Panc1 (cell line): ENCODE results near the gene RMC1.

Source experiments
- POLR2AphosphoS5 ChIP-seq: IDR thresholded peaks from 2 replicates; pipeline ENCODE4 v1.6.1; 2012; ENCODE audit warnings: mild to moderate bottlenecking, low read depth, low read length, moderate library complexity
- TF ChIP-seq, protein P1 (sequence below): fragments of 450-650 bp; IDR thresholded peaks from 2 replicates; pipeline ENCODE4 v1.5.1; 2017; ENCODE audit warnings: mild to moderate bottlenecking

DNA sequence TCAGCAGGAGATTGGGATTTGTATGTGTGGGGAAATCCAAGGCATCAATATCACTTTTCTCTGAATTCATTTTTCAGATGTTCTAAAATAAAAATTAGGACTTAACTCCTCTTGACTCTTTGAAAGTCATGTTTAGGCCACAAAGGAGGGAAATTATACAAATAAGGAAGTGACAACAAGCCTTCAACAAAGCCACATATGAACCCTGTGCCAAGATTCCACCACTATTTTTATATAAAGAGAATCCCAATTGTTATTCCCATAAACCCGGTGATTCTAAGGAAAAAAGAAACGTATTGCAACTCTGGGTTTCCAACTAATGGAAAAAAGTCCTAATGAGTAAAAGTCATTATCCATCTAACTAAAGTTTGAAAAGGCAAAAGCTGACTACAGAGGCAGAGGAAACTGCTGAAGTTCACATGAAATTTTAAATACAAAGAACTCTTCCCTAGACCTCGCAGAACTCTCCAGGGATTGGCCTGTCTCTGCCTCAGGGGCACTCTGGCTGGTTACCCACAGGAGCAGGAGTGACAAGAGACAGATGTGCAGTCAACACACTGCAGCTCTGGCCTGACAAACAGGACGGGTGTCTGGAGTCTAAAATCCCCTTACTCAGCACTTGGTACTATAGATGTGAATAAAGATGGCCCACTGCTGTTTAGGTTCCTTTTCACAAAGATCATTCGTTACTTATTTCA, 71.4 kb downstream of the RMC1 start:
- TF ChIP-seq, protein P1, sequence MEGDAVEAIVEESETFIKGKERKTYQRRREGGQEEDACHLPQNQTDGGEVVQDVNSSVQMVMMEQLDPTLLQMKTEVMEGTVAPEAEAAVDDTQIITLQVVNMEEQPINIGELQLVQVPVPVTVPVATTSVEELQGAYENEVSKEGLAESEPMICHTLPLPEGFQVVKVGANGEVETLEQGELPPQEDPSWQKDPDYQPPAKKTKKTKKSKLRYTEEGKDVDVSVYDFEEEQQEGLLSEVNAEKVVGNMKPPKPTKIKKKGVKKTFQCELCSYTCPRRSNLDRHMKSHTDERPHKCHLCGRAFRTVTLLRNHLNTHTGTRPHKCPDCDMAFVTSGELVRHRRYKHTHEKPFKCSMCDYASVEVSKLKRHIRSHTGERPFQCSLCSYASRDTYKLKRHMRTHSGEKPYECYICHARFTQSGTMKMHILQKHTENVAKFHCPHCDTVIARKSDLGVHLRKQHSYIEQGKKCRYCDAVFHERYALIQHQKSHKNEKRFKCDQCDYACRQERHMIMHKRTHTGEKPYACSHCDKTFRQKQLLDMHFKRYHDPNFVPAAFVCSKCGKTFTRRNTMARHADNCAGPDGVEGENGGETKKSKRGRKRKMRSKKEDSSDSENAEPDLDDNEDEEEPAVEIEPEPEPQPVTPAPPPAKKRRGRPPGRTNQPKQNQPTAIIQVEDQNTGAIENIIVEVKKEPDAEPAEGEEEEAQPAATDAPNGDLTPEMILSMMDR = no peak
- no peak for TF ChIP-seq POLR2AphosphoS5
